PC-9 (cell line): ENCODE results near the gene SULT1E1.

Source experiments
- CTCF ChIP-seq: fragments of 200-600 bp; sonication (generic); conservative IDR thresholded peaks from 2 replicates; pipeline ENCODE4 v1.6.1; 2017; ENCODE audit warnings: mixed run types, antibody characterized with exemption, mild to moderate bottlenecking, moderate library complexity
- EZH2 ChIP-seq: fragments of 200-600 bp; sonication (generic); IDR thresholded peaks from 2 replicates; pipeline ENCODE4 v1.8.0; 2017; ENCODE audit warnings: antibody characterized with exemption, low read depth

- TF ChIP-seq CTCF, result no peak
- TF ChIP-seq EZH2, result no peak
These were observed 28.7 kb downstream of the SULT1E1 start for GRCh38 chr4:69831270-69831627.
